H1 (cell line): ENCODE results near the gene TCF4. TPM values are rescaled to one million over a fixed set of nuclear protein-coding genes. Genes with fewer than 3 reads are reported as not detected.

ENCODE experiments used
- CTCF ChIA-PET: fragments of 300-600 bp; sonication (Branson Sonifier 250); formaldehyde crosslinking; loops from one replicate; lab custom pipeline; 2021; ENCODE audit not compliant: partially characterized antibody; lab: Charles Lee
- POLR2A ChIA-PET: fragments of 300-600 bp; sonication (Branson Sonifier 250); formaldehyde crosslinking; loops from one replicate; lab custom pipeline; 2021; ENCODE audit warnings: inconsistent platforms; ENCODE audit not compliant: partially characterized antibody; lab: Charles Lee
- DNase-seq, 2 experiments: peaks; one replicate each; pipeline versions ENCODE4 v3.0.0 to v3.0.0-alpha.2; 2010 to 2022; ENCODE audit warnings: low spot score in 2 of 2, low read depth in 1 of 2, mixed read lengths in 1 of 2
- FAIRE-seq: peaks from 2 replicates; lab custom pipeline; 2011; peaks lifted over from hg19 to GRCh38; lab: Jason Lieb, UNC
- H2AFZ ChIP-seq: 2 replicates; pipeline ENCODE4 v1.8.1; 2012; ENCODE audit warnings: low read length, inconsistent platforms
- H2AK5ac ChIP-seq: 2 replicates; pipeline ENCODE4 v1.6.1; 2013; ENCODE audit warnings: low read depth, low read length
- H2BK120ac ChIP-seq: replicated peaks from 2 replicates; pipeline ENCODE3; 2013; ENCODE audit warnings: low read depth, low read length, inconsistent platforms
- H2BK12ac ChIP-seq: 2 replicates; pipeline ENCODE4 v1.6.1; 2013; ENCODE audit warnings: low read depth, low read length
- H2BK15ac ChIP-seq: 2 replicates; pipeline ENCODE4 v1.6.1; 2013; ENCODE audit warnings: low read length
- H2BK20ac ChIP-seq: 2 replicates; pipeline ENCODE4 v1.6.1; 2013; ENCODE audit warnings: low read length
- H2BK5ac ChIP-seq: 2 replicates; pipeline ENCODE4 v1.6.1; 2013; ENCODE audit warnings: low read depth, low read length
- H3K14ac ChIP-seq: 2 replicates; pipeline ENCODE4 v1.6.1; 2013; ENCODE audit warnings: inconsistent platforms; ENCODE audit not compliant: insufficient read length
- H3K18ac ChIP-seq: 2 replicates; pipeline ENCODE4 v1.6.1; 2013; ENCODE audit warnings: low read length; ENCODE audit errors: extremely low read depth
- H3K23ac ChIP-seq: 2 replicates; pipeline ENCODE4 v1.6.1; 2013; ENCODE audit warnings: inconsistent platforms; ENCODE audit not compliant: insufficient read length
- H3K23me2 ChIP-seq: 2 replicates; pipeline ENCODE4 v1.6.1; 2013; ENCODE audit warnings: low read depth, low read length
- H3K27ac ChIP-seq: 2 replicates; pipeline ENCODE4 v1.6.1; 2011; ENCODE audit warnings: low read depth, low read length, inconsistent platforms
- H3K27me3 ChIP-seq, 4 experiments: replicated peaks in 1 of 4; 1 replicate in 1 of 4; 2 replicates in 3 of 4; pipeline versions ENCODE4 v1.6.1 to v1.8.1; 2011 to 2013; ENCODE audit warnings: low read length in 3 of 4, mild to moderate bottlenecking in 3 of 4, inconsistent platforms in 2 of 4, mixed read lengths in 2 of 4, moderate library complexity in 1 of 4; ENCODE audit not compliant: control insufficient read depth in 3 of 4, insufficient read depth in 3 of 4; ENCODE audit errors: extremely low read depth in 1 of 4
- H3K36me3 ChIP-seq, 4 experiments: 2 replicates each; pipeline versions ENCODE4 v1.6.1 to v1.8.1; 2011 to 2013; ENCODE audit warnings: mild to moderate bottlenecking in 4 of 4, low read length in 3 of 4, moderate library complexity in 2 of 4, control low read depth in 1 of 4, inconsistent platforms in 1 of 4; ENCODE audit not compliant: insufficient read depth in 4 of 4, control insufficient read depth in 2 of 4
- H3K4ac ChIP-seq: replicated peaks from 2 replicates; pipeline ENCODE3; 2013; ENCODE audit warnings: low read length, low read depth, mixed read lengths, inconsistent platforms; ENCODE audit not compliant: insufficient read length
- H3K4me1 ChIP-seq, 4 experiments: replicated peaks in 1 of 4; 1 replicate in 1 of 4; 2 replicates in 3 of 4; pipeline versions ENCODE4 v1.6.1 to v1.8.1; 2011 to 2013; ENCODE audit warnings: low read length in 3 of 4, inconsistent platforms in 2 of 4, mixed read lengths in 1 of 4; ENCODE audit not compliant: insufficient read depth in 4 of 4, control insufficient read depth in 3 of 4
- H3K4me2 ChIP-seq, 2 experiments: 2 replicates each; pipeline versions ENCODE4 v1.6.1 to v1.8.1; 2011 to 2013; ENCODE audit warnings: low read depth in 2 of 2, low read length in 2 of 2, control low read depth in 1 of 2, inconsistent platforms in 1 of 2, mild to moderate bottlenecking in 1 of 2; ENCODE audit not compliant: insufficient read depth in 1 of 2
- H3K4me3 ChIP-seq, 4 experiments: fragments of 200-600, 300-600 bp in 1 of 4; sonication (generic), shearing (Covaris generic), sonication (Bioruptor Twin) in 1 of 4; 2 replicates each; pipeline versions ENCODE4 v1.5.1 to v1.8.1; 2011 to 2016; ENCODE audit warnings: low read length in 4 of 4, low read depth in 3 of 4, control low read depth in 2 of 4, inconsistent platforms in 2 of 4, mild to moderate bottlenecking in 2 of 4, mixed read lengths in 1 of 4, moderate library complexity in 1 of 4; ENCODE audit not compliant: insufficient read depth in 2 of 4; ENCODE audit errors: extremely low read depth in 1 of 4
- H3K56ac ChIP-seq: replicated peaks from 2 replicates; pipeline ENCODE3; 2013; ENCODE audit warnings: low read depth, mild to moderate bottlenecking, mixed read lengths, low read length, inconsistent platforms; ENCODE audit not compliant: insufficient read length
- H3K79me1 ChIP-seq: 2 replicates; pipeline ENCODE4 v1.6.1; 2013; ENCODE audit warnings: low read depth, low read length, control low read depth
- H3K79me2 ChIP-seq, 2 experiments: 2 replicates each; pipeline versions ENCODE4 v1.6.1 to v1.8.1; 2012 to 2013; ENCODE audit warnings: low read length in 2 of 2, mild to moderate bottlenecking in 2 of 2, inconsistent platforms in 1 of 2; ENCODE audit not compliant: insufficient read depth in 2 of 2, control insufficient read depth in 1 of 2
- H3K9ac ChIP-seq, 4 experiments: replicated peaks in 1 of 4; 1 replicate in 1 of 4; 2 replicates in 3 of 4; pipeline versions ENCODE4 v1.6.1 to v1.8.1; 2011 to 2013; ENCODE audit warnings: low read depth in 3 of 4, low read length in 3 of 4, control low read depth in 2 of 4, mild to moderate bottlenecking in 2 of 4, moderate library complexity in 2 of 4, inconsistent platforms in 1 of 4; ENCODE audit errors: extremely low read depth in 1 of 4
- H3K9me3 ChIP-seq, 2 experiments: 2 replicates each; pipeline versions ENCODE4 v1.6.1 to v1.8.1; 2012 to 2013; ENCODE audit warnings: mild to moderate bottlenecking in 2 of 2, moderate library complexity in 2 of 2, control low read depth in 1 of 2, inconsistent platforms in 1 of 2, low read depth in 1 of 2, low read length in 1 of 2, mixed read lengths in 1 of 2; ENCODE audit not compliant: insufficient read depth in 2 of 2
- H4K20me1 ChIP-seq, 2 experiments: replicated peaks in 1 of 2; 2 replicates each; pipeline versions ENCODE3 to v1.8.1; 2011 to 2013; ENCODE audit warnings: inconsistent platforms in 2 of 2, low read length in 2 of 2, mild to moderate bottlenecking in 1 of 2; ENCODE audit not compliant: insufficient read depth in 2 of 2, control insufficient read depth in 1 of 2
- H4K5ac ChIP-seq: 2 replicates; pipeline ENCODE4 v1.6.1; 2013; ENCODE audit warnings: low read length, low read depth, mixed read lengths, inconsistent platforms; ENCODE audit not compliant: insufficient read length
- H4K8ac ChIP-seq: 2 replicates; pipeline ENCODE4 v1.8.0; 2013; ENCODE audit warnings: mild to moderate bottlenecking, moderate library complexity, low read length, inconsistent platforms; ENCODE audit not compliant: insufficient read depth; ENCODE audit errors: extremely low read depth
- H4K91ac ChIP-seq: replicated peaks from 2 replicates; pipeline ENCODE3; 2013; ENCODE audit warnings: low read length, mixed read lengths, inconsistent platforms; ENCODE audit not compliant: insufficient read length
- BCL11A ChIP-seq, 2 experiments: IDR thresholded peaks; one replicate each; pipeline ENCODE4 v1.6.1; 2011; ENCODE audit warnings: low read depth in 2 of 2, low read length in 2 of 2, mild to moderate bottlenecking in 2 of 2
- CBX8 ChIP-seq: fragments of 300-800, 300-1000 bp; sonication (generic); IDR thresholded peaks from 2 replicates; pipeline ENCODE4 v1.7.1; 2016; ENCODE audit warnings: low read depth, low read length, borderline replicate concordance
- GABPA ChIP-seq: IDR thresholded peaks from 2 replicates; pipeline ENCODE4 v1.6.1; 2011; ENCODE audit warnings: mild to moderate bottlenecking, low read length, moderate library complexity, borderline replicate concordance; ENCODE audit not compliant: insufficient read depth
- HDAC6 ChIP-seq: IDR thresholded peaks from one replicate; pipeline ENCODE4 v1.7.1; 2012; ENCODE audit warnings: low read depth, mild to moderate bottlenecking, inconsistent platforms, low read length, moderate library complexity
- JUND ChIP-seq: IDR thresholded peaks from 2 replicates; pipeline ENCODE4 v1.6.1; 2011; ENCODE audit warnings: mild to moderate bottlenecking, improper control_type of control experiment, low read length
- KDM5A ChIP-seq: fragments of 200-600 bp; IDR thresholded peaks from 2 replicates; pipeline ENCODE4 v1.7.1; 2012; ENCODE audit warnings: mild to moderate bottlenecking, low read length, inconsistent platforms, mixed read lengths
- NRF1 ChIP-seq: IDR thresholded peaks from 2 replicates; pipeline ENCODE4 v1.6.1; 2011; ENCODE audit warnings: mild to moderate bottlenecking, low read depth, low read length, improper control_type of control experiment
- RBBP5 ChIP-seq: IDR thresholded peaks from 2 replicates; pipeline ENCODE4 v1.7.1; 2012; ENCODE audit warnings: low read depth, mild to moderate bottlenecking, inconsistent platforms, low read length, moderate library complexity, borderline replicate concordance
- RFX5 ChIP-seq: IDR thresholded peaks from 2 replicates; pipeline ENCODE4 v1.6.1; 2011; ENCODE audit warnings: low read depth, low read length, improper control_type of control experiment, borderline replicate concordance
- SP2 ChIP-seq: IDR thresholded peaks from 2 replicates; pipeline ENCODE4 v1.6.1; 2012; ENCODE audit warnings: mild to moderate bottlenecking, low read length, inconsistent platforms
- SRF ChIP-seq: IDR thresholded peaks from 2 replicates; pipeline ENCODE4 v1.6.1; 2011; ENCODE audit warnings: mild to moderate bottlenecking, low read depth, low read length, moderate library complexity
- SUZ12 ChIP-seq: fragments of 200-600 bp; sonication (generic); IDR thresholded peaks from 2 replicates; pipeline ENCODE4 v1.6.1; 2012; ENCODE audit warnings: mild to moderate bottlenecking, inconsistent platforms, low read length, moderate library complexity, mixed read lengths
- TAF1 ChIP-seq: IDR thresholded peaks from 2 replicates; pipeline ENCODE4 v1.6.1; 2011; ENCODE audit warnings: mild to moderate bottlenecking, low read depth, low read length
- WGBS, 2 experiments: shearing (Covaris generic) in 1 of 2; methylation state at CpG; one replicate each; pipeline versions ENCODE4 v1.1.6 to v1.1.7; 2013 to 2015; ENCODE audit warnings: low lambda C conversion rate in 2 of 2, mixed read lengths in 2 of 2, inconsistent platforms in 1 of 2, low coverage in 1 of 2, missing lambda C conversion rate in 1 of 2; ENCODE audit not compliant: insufficient replicate concordance in 2 of 2, insufficient coverage in 1 of 2, insufficient read length in 1 of 2; ENCODE audit errors: extremely low coverage in 1 of 2, missing lambda C conversion rate in 1 of 2; 5-methylcytosine and 5-hydroxymethylcytosine counted together
- polyA plus RNA-seq, 7 experiments: library from polyadenylated mRNA; depleted of rRNA in 3 of 7; stranded (reverse) in 5 of 7; unstranded in 2 of 7; fragments of >200 nt in 5 of 7; fragments of 200-250 nt in 2 of 7; gene quantifications; 1 replicate in 5 of 7; 2 replicates in 1 of 7; 4 replicates in 1 of 7; pipeline versions ENCODE4 v1.2.1 to v1.2.3, GENCODE V29; 2011 to 2013; ENCODE audit warnings: missing spikeins in 2 of 7, mixed read lengths in 2 of 7
- total RNA-seq: library from RNA; stranded (reverse); fragmentation: NEBNext Ultra II Directional; extraction: Animal tissue kit (Norgen Biotek cat#: 25700); gene quantifications from 2 replicates; pipeline ENCODE4 v1.2.1, GENCODE V29; 2021
- TF ChIP-seq, protein P1 (sequence below): IDR thresholded peaks from 2 replicates; pipeline ENCODE4 v1.6.1; 2011; ENCODE audit warnings: low read depth, mild to moderate bottlenecking, low read length; ENCODE audit not compliant: insufficient read depth

The TCF4 gene
- total and polyA plus RNA-seq, 2 of the 8 experiments (the other 6 are each of a cell fraction or from before 2014, with no cell fraction given): 59.3 to 118 TPM

DNA sequence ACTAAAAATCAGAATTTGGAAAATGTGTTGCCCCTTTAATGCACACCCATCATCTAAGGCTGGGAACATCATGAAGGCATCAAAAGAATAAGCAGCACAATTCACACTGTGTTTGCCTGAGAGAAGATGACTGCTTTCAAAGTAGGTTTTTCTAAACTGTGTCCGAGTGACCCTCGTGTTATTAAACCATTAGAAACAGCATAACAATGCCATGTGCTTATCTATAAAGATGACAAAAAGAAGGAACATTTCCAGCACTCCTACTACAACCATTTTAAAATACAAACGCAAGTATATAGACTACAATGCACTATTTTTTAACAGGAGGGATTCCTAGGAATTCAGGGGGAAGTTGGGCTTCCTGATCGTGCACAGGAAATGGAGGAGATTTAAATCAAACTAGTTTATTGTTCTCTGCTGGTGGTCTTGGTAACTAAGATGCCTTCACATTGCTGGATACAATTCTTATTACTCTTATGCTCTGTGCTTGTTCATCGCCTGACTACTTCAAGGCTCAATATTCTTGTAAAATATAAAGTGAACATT lies 322.8 kb downstream of the TCF4 start:
- H3K4me2 ChIP-seq: no peak overlapping the region
- no peak overlapping the region for H2BK20ac ChIP-seq
- H2AK5ac ChIP-seq: no peak overlapping the region
- no peak overlapping the region for H2AFZ ChIP-seq
- H2BK15ac ChIP-seq: no peak overlapping the region
- H3K4me3 ChIP-seq: no peak overlapping the region
- H3K23ac ChIP-seq: no peak overlapping the region
- H3K9ac ChIP-seq: no peak overlapping the region
- no peaks in the 10 kb centered on the region for H3K79me2 ChIP-seq
- CTCF ChIA-PET: interaction anchor here (1.3 to 2.1 kb wide), 2 partner anchors 9 to 30 kb away, joined by 3 to 11 read pairs; no protein-coding TSS in a partner anchor
- peaks cover 0 to 7% (median 5%) of the 10 kb centered on the region in 4 experiments; a peak in 4 of 7 replicates for H3K4me1 ChIP-seq
- no peak overlapping the region for H2BK12ac ChIP-seq
- H3K56ac ChIP-seq: no peak overlapping the region
- H3K27ac ChIP-seq: no peak overlapping the region
- H3K14ac ChIP-seq: no peak overlapping the region
- WGBS, 2 experiments: 85% methylated on average over 5 of the region's 5 CpGs; no CpG with 5 or more reads in 1 of the 2 experiments
- no peak overlapping the region for H2BK120ac ChIP-seq
- FAIRE-seq: no peak
- no peaks in the 10 kb centered on the region for H3K27me3 ChIP-seq
- H3K18ac ChIP-seq: no peak overlapping the region
- no peak overlapping the region for H4K91ac ChIP-seq
- H3K23me2 ChIP-seq: no peaks in the 10 kb centered on the region
- POLR2A ChIA-PET: no interaction called here
- H3K9me3 ChIP-seq: no peaks in the 10 kb centered on the region
- H3K4ac ChIP-seq: no peak overlapping the region
- no peaks in the 10 kb centered on the region for H4K20me1 ChIP-seq
- no peak overlapping the region for H4K8ac ChIP-seq
- H3K36me3 ChIP-seq: peaks cover 2 to 37% (median 23%) of the 10 kb centered on the region in 4 experiments; a peak in 5 of 8 replicates
- no peaks in the 10 kb centered on the region for H3K79me1 ChIP-seq
- DNase-seq: no peak
- no peak overlapping the region for H4K5ac ChIP-seq
- peak overlapping the region; percentile 11; the same call in 1 of the 2 replicates for H2BK5ac ChIP-seq
- TF ChIP-seq SUZ12: no peak
- TF ChIP-seq RFX5: no peak
- no peak for TF ChIP-seq SRF
- no peak for TF ChIP-seq RBBP5
- TF ChIP-seq NRF1: no peak
- TF ChIP-seq BCL11A (IDR thresholded peaks at IDR 0.05; ENCODE audit: low read depth in 2 of 2, low read length in 2 of 2): no peak
- no peak for TF ChIP-seq KDM5A
- TF ChIP-seq, protein P1, sequence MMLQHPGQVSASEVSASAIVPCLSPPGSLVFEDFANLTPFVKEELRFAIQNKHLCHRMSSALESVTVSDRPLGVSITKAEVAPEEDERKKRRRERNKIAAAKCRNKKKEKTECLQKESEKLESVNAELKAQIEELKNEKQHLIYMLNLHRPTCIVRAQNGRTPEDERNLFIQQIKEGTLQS: no peak
- TF ChIP-seq JUND: no peak
- TF ChIP-seq SP2: no peak
- TF ChIP-seq CBX8: no peak
- no peak for TF ChIP-seq TAF1
- no peak for TF ChIP-seq GABPA
- TF ChIP-seq HDAC6: no peak
